Measurements from ENCODE around the gene DECR2. TPM values are rescaled to one million over a fixed set of nuclear protein-coding genes. Genes with fewer than 3 reads are reported as not detected.

DECR2 gene
- polyA plus RNA-seq, 3 donors, result 5.7 to 12.8 (median 8.7) TPM

DNA sequence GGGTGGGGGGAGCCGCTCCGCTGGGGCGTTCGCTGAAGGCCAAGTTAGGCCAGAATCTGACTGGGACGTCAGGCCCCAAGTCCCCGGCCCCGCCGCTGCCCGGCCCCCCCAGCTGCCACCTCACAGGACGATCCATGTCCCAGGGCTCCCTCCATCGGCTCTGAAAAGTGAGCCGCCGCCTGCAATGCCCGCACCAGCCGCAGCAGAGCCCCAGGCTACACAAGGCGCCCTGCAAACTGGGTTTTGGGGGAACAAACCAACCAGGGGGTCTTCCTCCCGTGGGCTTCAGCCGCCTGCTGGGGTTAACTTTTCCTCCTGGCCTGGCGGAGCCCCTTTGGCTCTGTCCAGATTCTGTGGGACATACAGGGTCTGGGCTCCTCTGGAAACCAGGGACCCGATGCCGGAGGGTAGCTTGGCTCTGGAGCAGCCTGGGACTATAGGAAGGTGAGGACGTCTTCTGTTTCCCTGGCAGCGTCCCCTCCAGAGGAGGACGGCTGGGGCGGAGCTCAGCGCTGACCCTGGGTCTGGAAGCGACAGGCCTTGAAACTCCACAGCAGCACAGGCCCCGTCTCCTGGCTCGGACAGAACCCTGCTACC lies 3.9 kb upstream of the DECR2 start:
- Histone ChIP-seq H3K9ac (ENCODE audit: insufficient read depth, low read length, poor library complexity, severe bottlenecking) (no peak overlapping the region), H3K4me2 (replicated peaks; ENCODE audit: extremely low read depth, low read length, poor library complexity, severe bottlenecking) (peak overlapping the region; percentile 30), H4K20me1 (ENCODE audit: insufficient read depth, low read length) (no peaks in the 10 kb centered on the region), H2AFZ (ENCODE audit: insufficient read depth, low read depth, low read length, poor library complexity, severe bottlenecking) (no peak overlapping the region), H3K9me3 (replicated peaks in 1 of 2; ENCODE audit: control insufficient read depth in 1 of 2, insufficient read depth in 1 of 2, low read length in 2 of 2) (no peaks in the 10 kb centered on the region), H3K36me3 (replicated peaks in 1 of 2; ENCODE audit: control insufficient read depth in 1 of 2, insufficient read depth in 2 of 2, low read length in 2 of 2) (no peaks in the 10 kb centered on the region), H3K27me3 (ENCODE audit: control insufficient read depth in 2 of 2, insufficient read depth in 2 of 2, low read length in 2 of 2) (no peaks in the 10 kb centered on the region), H3K27ac (ENCODE audit: low read depth in 1 of 2, low read length in 2 of 2) (no peak overlapping the region), H3K4me3 (replicated peaks in 1 of 3; ENCODE audit: low read depth in 2 of 3, low read length in 3 of 3) (no peak overlapping the region), H3K79me2 (ENCODE audit: insufficient read depth, low read length) (peaks cover 4% of the 10 kb centered on the region), H3K4me1 (ENCODE audit: control insufficient read depth in 1 of 2, insufficient read depth in 2 of 2, low read length in 2 of 2) (peaks cover 34 to 41% of the 10 kb centered on the region in 2 donors)
- peak overlapping the region in 1 of 7 donors; percentile 58 for H3K27ac Mint-ChIP-seq
- DNase-seq, result peak; percentile 38 to 60 (median 48)
- H3K4me1 Mint-ChIP-seq, result peaks cover 35% of the 10 kb centered on the region
- 34% methylated on average over 23 of the region's 29 CpGs for WGBS (ENCODE audit: insufficient coverage)
- TF ChIP-seq, protein P1, sequence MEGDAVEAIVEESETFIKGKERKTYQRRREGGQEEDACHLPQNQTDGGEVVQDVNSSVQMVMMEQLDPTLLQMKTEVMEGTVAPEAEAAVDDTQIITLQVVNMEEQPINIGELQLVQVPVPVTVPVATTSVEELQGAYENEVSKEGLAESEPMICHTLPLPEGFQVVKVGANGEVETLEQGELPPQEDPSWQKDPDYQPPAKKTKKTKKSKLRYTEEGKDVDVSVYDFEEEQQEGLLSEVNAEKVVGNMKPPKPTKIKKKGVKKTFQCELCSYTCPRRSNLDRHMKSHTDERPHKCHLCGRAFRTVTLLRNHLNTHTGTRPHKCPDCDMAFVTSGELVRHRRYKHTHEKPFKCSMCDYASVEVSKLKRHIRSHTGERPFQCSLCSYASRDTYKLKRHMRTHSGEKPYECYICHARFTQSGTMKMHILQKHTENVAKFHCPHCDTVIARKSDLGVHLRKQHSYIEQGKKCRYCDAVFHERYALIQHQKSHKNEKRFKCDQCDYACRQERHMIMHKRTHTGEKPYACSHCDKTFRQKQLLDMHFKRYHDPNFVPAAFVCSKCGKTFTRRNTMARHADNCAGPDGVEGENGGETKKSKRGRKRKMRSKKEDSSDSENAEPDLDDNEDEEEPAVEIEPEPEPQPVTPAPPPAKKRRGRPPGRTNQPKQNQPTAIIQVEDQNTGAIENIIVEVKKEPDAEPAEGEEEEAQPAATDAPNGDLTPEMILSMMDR (IDR thresholded peaks at IDR 0.05), result peak; percentile 34
- peak overlapping the region; percentile 55 to 56 for H3K4me3 Mint-ChIP-seq
- no peaks in the 10 kb centered on the region for H3K9me3 Mint-ChIP-seq
- H3K27me3 Mint-ChIP-seq (ENCODE audit: low read depth in 3 of 3), result peaks cover 3 to 5% (median 4%) of the 10 kb centered on the region in 3 donors
- intact Hi-C loops (cut with micrococcal nuclease), result loop anchor here in 1 of 2 donors (5.0 kb wide), 1 partner anchor 129 kb away; the partner anchor contains the start of gene CAPN15
- H3K36me3 Mint-ChIP-seq, result peaks cover 0 to 6% of the 10 kb centered on the region in 2 donors

DNA sequence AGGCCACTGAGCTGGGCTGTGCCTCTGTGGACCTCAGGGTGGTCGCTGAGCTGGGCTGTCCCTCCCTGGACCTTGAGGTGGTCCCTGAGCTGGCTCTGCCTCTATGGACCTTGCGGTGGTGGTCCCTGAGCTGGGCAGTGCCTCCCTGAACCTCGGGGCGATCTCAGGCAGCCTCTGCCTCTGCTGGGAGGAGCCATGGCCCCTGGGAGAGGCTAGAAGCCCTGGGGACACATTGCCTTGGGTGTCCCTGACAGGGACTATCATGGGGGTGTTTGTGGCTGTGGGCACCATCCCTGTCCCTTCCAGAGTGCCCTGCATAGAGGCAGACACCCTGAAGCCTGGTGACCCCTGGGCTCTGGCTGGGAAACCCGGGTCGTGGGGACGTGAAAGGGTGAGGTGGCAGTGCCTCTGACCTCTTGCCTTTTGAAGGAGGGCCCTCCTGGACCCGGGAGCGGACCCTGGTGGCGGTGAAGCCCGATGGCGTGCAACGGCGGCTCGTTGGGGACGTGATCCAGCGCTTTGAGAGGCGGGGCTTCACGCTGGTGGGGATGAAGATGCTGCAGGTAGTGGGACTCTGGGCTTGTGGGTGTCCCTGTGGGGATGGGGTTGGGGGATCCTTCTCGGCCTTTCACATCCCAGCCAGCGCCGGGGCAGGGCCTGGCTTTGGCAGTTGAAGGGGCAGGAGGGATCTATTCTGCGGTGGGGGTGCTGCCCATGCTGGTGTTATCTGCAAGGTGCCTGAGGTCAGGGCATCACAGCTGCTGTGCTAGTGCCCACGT lies 2.9 kb upstream of the DECR2 start:
- H2AFZ ChIP-seq (ENCODE audit: insufficient read depth, low read depth, low read length, poor library complexity, severe bottlenecking), result no peak overlapping the region
- no peak overlapping the region for H3K4me2 ChIP-seq (replicated peaks; ENCODE audit: extremely low read depth, low read length, poor library complexity, severe bottlenecking)
- no peaks in the 10 kb centered on the region for H3K27me3 ChIP-seq (ENCODE audit: control insufficient read depth in 2 of 2, insufficient read depth in 2 of 2, low read length in 2 of 2)
- Mint-ChIP-seq H3K4me3 (no peak overlapping the region), H3K9me3 (no peaks in the 10 kb centered on the region), H3K36me3 (peaks cover 0 to 6% of the 10 kb centered on the region in 2 donors), H3K4me1 (peaks cover 32% of the 10 kb centered on the region), H3K27ac (peak overlapping the region in 2 of 7 donors; percentile 25 to 49), H3K27me3 (ENCODE audit: low read depth in 3 of 3) (peaks cover 3 to 5% (median 4%) of the 10 kb centered on the region in 3 donors)
- H3K9ac ChIP-seq (ENCODE audit: insufficient read depth, low read length, poor library complexity, severe bottlenecking), result no peak overlapping the region
- no peak overlapping the region for H3K4me3 ChIP-seq (replicated peaks in 1 of 3; ENCODE audit: low read depth in 2 of 3, low read length in 3 of 3)
- TF ChIP-seq, protein P1 (IDR thresholded peaks at IDR 0.05), result no peak
- 82% methylated on average over 19 of the region's 24 CpGs for WGBS (ENCODE audit: insufficient coverage)
- peaks cover 31 to 39% of the 10 kb centered on the region in 2 donors for H3K4me1 ChIP-seq (ENCODE audit: control insufficient read depth in 1 of 2, insufficient read depth in 2 of 2, low read length in 2 of 2)
- no peaks in the 10 kb centered on the region for H3K36me3 ChIP-seq (replicated peaks in 1 of 2; ENCODE audit: control insufficient read depth in 1 of 2, insufficient read depth in 2 of 2, low read length in 2 of 2)
- no peak overlapping the region for H3K27ac ChIP-seq (ENCODE audit: low read depth in 1 of 2, low read length in 2 of 2)
- no peaks in the 10 kb centered on the region for H4K20me1 ChIP-seq (ENCODE audit: insufficient read depth, low read length)
- peaks cover 4% of the 10 kb centered on the region for H3K79me2 ChIP-seq (ENCODE audit: insufficient read depth, low read length)
- H3K9me3 ChIP-seq (replicated peaks in 1 of 2; ENCODE audit: control insufficient read depth in 1 of 2, insufficient read depth in 1 of 2, low read length in 2 of 2), result no peaks in the 10 kb centered on the region
- DNase-seq, result no peak
- intact Hi-C loops (cut with micrococcal nuclease), result loop anchor here in 1 of 2 donors (5.0 kb wide), 1 partner anchor 129 kb away; the partner anchor contains the start of gene CAPN15
